Left colon (tissue), 2 donors: ENCODE measurements around the gene MRPL49. TPM values are rescaled to one million over a fixed set of nuclear protein-coding genes. Genes with fewer than 3 reads are reported as not detected.
A peak's percentile ranks its signal among the peaks of the same experiment; 100 is the strongest.
"Not testable (repeated sequence)": the region's sequence is repeated elsewhere in the genome, so short reads cannot be mapped to it uniquely, and the experiment has no call there.

Experiments
- ATAC-seq: fragments of 200-7000 bp; cut with Tn5 transposase; one replicate; pipeline ENCODE4 v1.9.1; 2020; ENCODE audit warnings: mild to moderate bottlenecking, moderate library complexity
- DNase-seq, 2 donors: peaks; one replicate each; pipeline ENCODE4 v3.0.0-alpha.2; 2020
- intact Hi-C, 2 donors: fragments of 100-400 bp; cut with DNase I in 1 of 2; cut with micrococcal nuclease in 1 of 2; formaldehyde crosslinking; loops; one replicate each; pipeline versions ENCODE4 v1.11.2 to v1.14.0; 2022; cut with DNase I, micrococcal nuclease
- total RNA-seq, 2 donors: library from RNA; stranded (reverse); fragmentation: NEBNext Ultra II Directional; extraction: Animal tissue kit (Norgen Biotek cat#: 25700); gene quantifications; one replicate each; pipeline ENCODE4 v1.2.1, GENCODE V29; 2021
- donor health status: DM: no; HTN: no; CAD: no.
- donor health status: DM: yes; HTN: yes; CAD: no.

MRPL49 gene
- total RNA-seq, 2 donors from 2014 or later: 47.0 to 54.5 TPM

DNA sequence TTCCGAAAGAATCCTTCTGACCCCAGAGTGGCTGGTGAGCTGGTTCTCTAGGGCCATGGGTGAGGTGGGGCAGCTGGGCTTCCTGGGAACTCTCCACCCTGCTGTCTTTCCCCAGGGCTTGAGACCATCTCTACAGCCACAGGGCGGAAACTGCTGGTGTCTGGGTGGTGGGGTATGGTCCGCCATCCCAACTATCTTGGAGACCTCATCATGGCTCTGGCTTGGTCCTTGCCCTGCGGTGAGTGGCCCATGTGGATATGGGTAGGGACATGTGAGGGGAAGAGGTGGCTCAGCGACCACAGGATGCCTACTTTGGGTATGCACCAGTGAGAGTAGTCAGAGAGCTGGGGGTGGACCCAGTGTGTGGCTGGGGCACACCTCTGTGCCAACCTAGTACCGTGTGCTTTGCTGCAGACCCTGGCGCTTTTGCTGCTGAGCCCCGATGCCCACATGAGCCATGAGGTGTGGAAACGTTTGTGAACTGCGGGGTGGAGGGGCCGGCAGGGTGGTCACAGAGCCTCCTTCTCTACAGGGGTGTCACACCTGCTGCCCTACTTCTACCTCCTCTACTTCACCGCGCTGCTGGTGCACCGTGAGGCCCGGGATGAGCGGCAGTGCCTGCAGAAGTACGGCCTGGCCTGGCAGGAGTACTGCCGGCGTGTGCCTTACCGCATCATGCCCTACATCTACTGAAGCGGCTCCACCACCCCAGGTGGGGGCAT, 6.6 kb upstream of the MRPL49 start:
- DNase-seq: peak in 1 of 2 donors; percentile 26
- intact Hi-C loops: no loop called here
- no peak for ATAC-seq

DNA sequence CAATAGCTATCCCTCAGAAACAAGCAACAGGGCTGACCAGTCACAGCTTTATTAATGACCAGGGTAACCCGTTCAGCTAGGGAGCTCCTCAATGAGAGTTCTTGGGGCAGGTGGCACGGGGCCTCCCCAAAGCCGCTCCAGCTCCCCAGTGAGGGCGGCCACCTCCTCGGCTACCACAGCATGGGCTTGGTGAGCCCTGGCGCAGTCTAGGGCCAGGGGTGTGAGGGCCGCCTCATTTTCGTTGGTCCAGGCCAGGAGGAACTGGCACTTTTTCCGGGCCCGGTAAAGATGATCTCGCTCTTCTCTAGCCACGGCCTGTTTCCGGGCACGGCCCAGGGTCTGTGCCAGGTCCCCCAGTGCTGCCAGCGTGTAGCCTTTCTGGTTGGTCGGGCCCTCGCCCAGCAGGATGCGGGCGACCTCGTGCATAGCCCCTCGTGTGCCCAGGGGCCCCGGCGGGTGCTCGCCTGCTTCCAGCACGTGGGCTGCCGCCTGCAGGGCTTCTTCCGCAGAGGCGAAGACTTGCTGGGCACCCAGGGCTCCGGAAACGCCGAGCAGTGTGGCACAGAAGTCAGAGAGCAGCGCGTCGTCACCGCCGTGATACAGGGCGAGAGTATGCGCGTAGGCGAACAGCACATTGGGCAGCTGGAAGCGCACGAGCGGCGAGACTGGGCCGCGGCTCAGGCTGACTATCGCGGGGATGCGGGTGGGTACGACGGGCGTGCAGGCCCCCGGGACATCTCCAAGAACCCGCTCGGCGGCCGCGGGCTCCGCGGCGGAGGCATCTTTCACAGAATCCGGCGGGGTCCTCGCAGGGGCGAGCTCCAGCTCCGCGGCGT, 5.5 kb upstream of the MRPL49 start:
- ATAC-seq (peak; percentile 23), DNase-seq (peak; percentile 54 to 60)
- intact Hi-C loops: no loop called here

GRCh38 chr11:65117206-65118096, 4.7 kb upstream of the MRPL49 start, which contains the start of gene ZNHIT2:
Gene ZNHIT2 (minus strand): TSS chr11:65117701. CDS start chr11:65117653, 48 bp downstream.
- peak; percentile 74 for ATAC-seq
- peak; percentile 99 to 100 for DNase-seq
- intact Hi-C loops: no loop called here

DNA sequence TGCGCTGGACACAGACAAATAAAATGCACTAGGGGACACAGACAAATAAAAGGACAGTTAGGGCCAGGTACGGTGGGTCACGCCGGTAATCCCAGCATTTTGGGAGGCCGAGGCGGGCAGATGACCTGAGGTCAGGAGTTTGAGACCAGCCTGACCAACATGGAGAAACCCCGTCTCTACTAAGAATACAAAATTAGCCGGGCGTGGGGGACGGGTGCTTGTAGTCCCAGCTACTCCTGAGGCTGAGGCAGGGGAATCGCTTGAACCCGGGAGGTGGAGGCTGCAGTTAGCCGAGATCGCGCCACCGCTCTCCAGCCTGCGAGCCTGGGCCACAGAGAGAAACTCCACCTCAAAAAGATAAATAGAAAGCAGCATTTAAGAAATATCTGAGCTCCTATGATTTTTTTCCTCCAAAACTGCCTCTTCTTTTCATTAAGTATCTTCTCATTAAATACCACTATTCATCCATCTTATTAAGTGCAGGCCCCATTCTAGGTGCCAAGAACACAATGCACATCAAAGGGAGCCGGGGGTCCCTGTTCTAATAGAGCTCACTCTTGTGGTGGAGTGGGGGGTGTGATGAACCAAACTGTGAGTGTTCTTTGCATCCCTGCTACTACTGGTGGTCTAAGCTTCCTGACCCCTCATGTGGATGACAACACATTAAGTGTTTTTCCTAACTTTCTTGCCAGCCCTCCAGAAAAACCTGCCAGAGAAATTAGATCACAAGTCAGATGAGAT, 3.9 kb upstream of the MRPL49 start:
- peak in 1 of 2 donors; percentile 15 for DNase-seq
- ATAC-seq: no peak
- intact Hi-C loops: no loop called here

- intact Hi-C loops, ATAC-seq: not testable (repeated sequence)
- DNase-seq: peak in 1 of 2 donors; percentile 29
These were observed 3.0 kb upstream of the MRPL49 start for GRCh38 chr11:65118891-65119669.

DNA sequence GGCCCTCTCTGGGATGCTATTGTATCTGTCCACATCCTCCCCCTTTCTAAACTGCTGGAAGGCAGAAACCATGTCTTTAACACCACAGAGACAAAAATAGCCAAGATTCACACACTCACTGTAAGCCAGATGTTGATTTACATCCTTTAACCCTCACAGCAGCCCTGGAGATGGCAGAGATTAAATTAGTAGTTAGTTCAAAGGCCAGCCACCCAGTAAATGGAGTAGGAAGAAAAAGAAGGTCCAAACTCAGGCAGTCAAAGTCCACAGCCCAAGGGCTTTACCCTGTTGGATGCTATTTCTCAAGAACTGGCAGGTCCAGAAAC, 2.5 kb upstream of the MRPL49 start:
- DNase-seq: no peak

DNA sequence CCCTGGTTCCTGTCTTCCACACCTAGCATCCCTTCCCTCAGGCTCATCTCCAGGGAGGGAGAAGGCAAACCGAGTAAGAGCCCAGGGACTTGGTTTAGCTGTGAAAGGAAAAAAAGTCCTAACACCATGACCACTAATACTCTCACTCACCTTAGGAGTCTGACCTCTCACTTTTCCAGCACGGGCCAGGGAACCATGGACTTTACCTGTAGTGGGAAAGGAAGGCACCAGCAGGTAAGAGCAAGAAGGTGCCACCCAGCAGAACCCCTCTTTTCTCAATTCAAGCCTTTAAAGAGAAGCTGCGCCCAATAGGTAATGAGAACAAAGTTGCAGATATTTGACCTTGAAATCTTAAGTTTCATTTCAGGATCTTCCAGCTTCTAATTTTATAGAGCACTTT, 1.3 kb upstream of the MRPL49 start:
- ATAC-seq: no peak
- intact Hi-C loops: no loop called here
- DNase-seq: peak in 1 of 2 donors; percentile 5

More for the DNA sequence above, 2.5 kb upstream of the MRPL49 start:
- ATAC-seq: no peak
- intact Hi-C loops: no loop called here

DNA sequence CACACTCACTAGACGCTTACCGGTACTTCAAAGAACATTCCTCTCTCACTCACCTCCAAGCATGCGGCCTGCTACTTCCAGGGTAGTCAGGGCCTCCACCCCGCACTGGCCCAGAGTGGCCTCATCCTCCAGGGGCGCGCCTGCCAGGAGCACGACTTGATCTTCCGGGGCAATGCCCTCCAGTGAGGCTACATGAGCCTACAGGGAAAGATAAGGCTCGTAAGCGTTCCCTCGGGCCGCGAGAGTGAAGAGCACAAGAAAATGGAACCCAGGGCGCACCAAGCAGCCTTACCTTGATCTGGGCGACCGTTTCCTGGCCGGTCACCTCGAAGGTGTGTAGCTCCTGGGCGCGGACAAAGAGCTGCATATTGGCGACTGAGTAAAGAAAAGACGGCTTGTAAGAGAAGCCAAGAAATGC, 665 bp upstream of the MRPL49 start:
- ATAC-seq: peak; percentile 27
- intact Hi-C loops: no loop called here
- peak; percentile 55 to 56 for DNase-seq

GRCh38 chr11:65124480-65125196, 2.5 kb downstream of the MRPL49 start:
- DNase-seq (peak in 1 of 2 donors; percentile 18), ATAC-seq (no peak)
- intact Hi-C loops: no loop called here

GRCh38 chr11:65125197-65126056, 3.3 kb downstream of the MRPL49 start:
- ATAC-seq (no peak), DNase-seq (peak in 1 of 2 donors; percentile 14)
- intact Hi-C loops: no loop called here

DNA sequence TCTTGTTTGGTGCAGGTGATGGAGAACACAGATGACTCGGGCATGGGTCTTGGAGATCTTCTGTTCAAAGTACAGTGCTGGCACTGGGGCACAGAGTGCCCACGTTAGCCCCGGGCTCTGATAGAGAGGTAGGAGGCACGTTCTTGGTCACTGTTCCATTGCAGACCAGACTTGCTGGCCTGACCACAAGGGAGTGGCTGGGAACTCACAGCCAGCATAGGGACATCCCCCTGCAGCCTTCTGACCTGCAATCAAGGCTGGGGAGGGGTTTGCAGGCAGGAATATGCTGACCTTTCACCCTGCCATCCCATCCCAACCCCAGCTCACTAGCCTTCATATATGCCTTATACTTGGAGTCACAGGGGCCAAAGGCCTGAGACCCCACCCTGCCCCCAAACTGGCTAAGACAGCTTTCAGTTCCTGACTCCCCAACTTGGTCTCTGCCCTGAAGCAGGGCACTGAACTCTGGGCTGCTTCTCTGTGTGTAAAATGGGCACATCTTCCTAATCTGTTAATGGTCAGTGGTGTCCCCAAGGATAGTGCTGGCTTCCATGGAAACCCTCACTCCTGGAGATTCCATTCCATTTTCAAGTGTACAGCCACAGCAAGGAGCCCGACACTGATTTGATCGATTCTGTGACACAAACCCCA, 4.6 kb downstream of the MRPL49 start:
- intact Hi-C loops: no loop called here

GRCh38 chr11:65127473-65128181, 5.5 kb downstream of the MRPL49 start:
- ATAC-seq: no peak
- peak; percentile 2 to 19 for DNase-seq

More for the DNA sequence above, 4.6 kb downstream of the MRPL49 start:
- no peak for ATAC-seq
- DNase-seq: peak in 1 of 2 donors; percentile 14

DNA sequence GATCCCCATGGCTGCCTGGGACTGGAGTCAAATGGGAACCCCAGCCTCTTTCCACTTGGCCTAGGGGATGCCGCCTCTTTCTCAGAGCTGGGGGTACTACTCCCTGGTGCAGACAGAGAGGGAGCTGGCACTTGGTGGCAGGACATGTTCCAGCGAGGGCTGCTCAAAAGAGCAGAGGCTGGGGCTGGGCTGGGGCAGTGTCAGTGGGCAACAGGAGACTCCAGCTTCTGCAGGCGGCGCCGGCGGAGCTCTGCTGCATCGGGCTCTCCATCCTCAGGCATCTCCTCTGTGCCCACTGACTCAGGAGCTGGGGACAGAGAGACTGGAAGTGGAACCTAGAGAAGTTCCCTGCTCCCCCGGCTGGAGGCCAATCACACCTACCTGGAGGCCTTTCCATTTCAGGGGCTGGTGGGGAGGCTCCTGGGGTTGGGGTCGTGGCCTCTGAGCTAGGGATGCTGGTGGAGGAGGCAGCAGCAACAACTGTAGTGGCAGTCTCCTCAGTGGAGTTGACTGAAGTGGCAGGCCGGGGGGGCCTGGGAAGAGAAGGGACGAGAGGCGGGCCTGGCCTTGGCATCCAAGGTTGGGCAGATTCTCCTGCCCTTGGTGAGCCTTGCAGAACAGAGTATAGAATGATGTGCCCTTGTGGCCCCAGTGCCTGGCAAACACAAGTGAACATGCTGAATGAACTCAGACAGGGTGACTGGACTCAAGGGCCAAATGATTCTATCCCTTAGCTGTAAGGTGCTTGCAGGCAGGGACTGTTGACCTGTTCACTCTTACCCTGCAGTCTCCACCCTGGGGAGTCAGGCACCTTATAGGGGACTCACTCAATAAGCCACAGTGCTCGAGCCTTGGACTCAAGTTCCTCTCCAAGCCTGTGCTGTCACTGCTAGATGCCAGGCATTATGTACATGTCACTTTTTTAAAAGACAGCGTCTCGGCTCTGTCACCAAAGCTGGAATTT, 6.3 kb downstream of the MRPL49 start:
- peak; percentile 6 to 21 for DNase-seq
- intact Hi-C loops: no loop called here
- no peak for ATAC-seq

More at GRCh38 chr11:65127473-65128181, 5.5 kb downstream of the MRPL49 start:
- intact Hi-C loops: no loop called here
